IMR-90 (cell line): Measurements from ENCODE around the gene CREB3L1. TPM values are rescaled to one million over a fixed set of nuclear protein-coding genes. Genes with fewer than 3 reads are reported as not detected.
A peak's percentile ranks its signal among the peaks of the same experiment; 100 is the strongest.

Source experiments
- ATAC-seq: fragments of 200-7000 bp; cut with Tn5 transposase; 2 replicates; pipeline ENCODE4 v1.9.1; 2020; ENCODE audit warnings: low read depth, mild to moderate bottlenecking, moderate library complexity
- BruUV-seq: library from RNA; stranded (reverse); fragments of 400-500 nt; replicated peaks from 2 replicates; lab custom pipeline; 2021; lab: Mats Ljungman, UMichigan
- CTCF ChIA-PET: fragments of 300-600 bp; formaldehyde crosslinking; extraction: SDS; loops from one replicate; lab custom pipeline; 2021; ENCODE audit warnings: antibody characterized with exemption; lab: Yijun Ruan, JAX
- POLR2A ChIA-PET: fragments of 300-600 bp; sonication (Branson Sonifier 250); formaldehyde crosslinking; loops from one replicate; lab custom pipeline; 2022; ENCODE audit warnings: antibody characterized with exemption; ENCODE audit not compliant: unreplicated experiment; lab: Charles Lee
- DNase-seq: peaks from one replicate; pipeline ENCODE4 v3.0.0; 2013
- H2AFZ ChIP-seq: replicated peaks from 2 replicates; pipeline ENCODE3; 2013; ENCODE audit warnings: low read length, mild to moderate bottlenecking; ENCODE audit not compliant: poor library complexity
- H2AK5ac ChIP-seq: 2 replicates; pipeline ENCODE4 v1.6.1; 2013; ENCODE audit warnings: low read depth, low read length, inconsistent platforms
- H2AK9ac ChIP-seq: replicated peaks from 2 replicates; pipeline ENCODE3; 2013; ENCODE audit warnings: mild to moderate bottlenecking, low read depth, low read length, moderate library complexity; ENCODE audit not compliant: poor library complexity
- H2BK120ac ChIP-seq: 2 replicates; pipeline ENCODE4 v1.6.1; 2013; ENCODE audit warnings: low read depth, low read length, inconsistent platforms
- H2BK15ac ChIP-seq: 3 replicates; pipeline ENCODE4 v1.6.1; 2013; ENCODE audit warnings: low read depth, low read length, inconsistent platforms
- H2BK20ac ChIP-seq: 2 replicates; pipeline ENCODE4 v1.6.1; 2013; ENCODE audit warnings: low read depth, mild to moderate bottlenecking, inconsistent platforms, low read length, moderate library complexity
- H2BK5ac ChIP-seq: 2 replicates; pipeline ENCODE4 v1.6.1; 2013; ENCODE audit warnings: mild to moderate bottlenecking, low read depth, low read length, inconsistent platforms; ENCODE audit not compliant: poor library complexity, severe bottlenecking
- H3K14ac ChIP-seq: replicated peaks from 2 replicates; pipeline ENCODE4 v1.6.1; 2013; ENCODE audit warnings: low read depth, low read length, inconsistent platforms
- H3K18ac ChIP-seq: 2 replicates; pipeline ENCODE4 v1.6.1; 2013; ENCODE audit warnings: low read depth, low read length, control low read depth
- H3K23ac ChIP-seq: 2 replicates; pipeline ENCODE4 v1.6.1; 2013; ENCODE audit warnings: low read depth, low read length, inconsistent platforms
- H3K27ac ChIP-seq: 2 replicates; pipeline ENCODE4 v1.5.1; 2013; ENCODE audit warnings: mild to moderate bottlenecking, control low read depth, low read length; ENCODE audit not compliant: insufficient read depth
- H3K27me3 ChIP-seq: 2 replicates; pipeline ENCODE4 v1.6.1; 2013; ENCODE audit warnings: low read length; ENCODE audit not compliant: control insufficient read depth, insufficient read depth
- H3K36me3 ChIP-seq: 2 replicates; pipeline ENCODE4 v1.6.1; 2013; ENCODE audit warnings: low read length, mixed read lengths; ENCODE audit not compliant: control insufficient read depth, insufficient read depth
- H3K4ac ChIP-seq: 2 replicates; pipeline ENCODE4 v1.6.1; 2013; ENCODE audit warnings: low read depth, low read length, inconsistent platforms
- H3K4me1 ChIP-seq: 2 replicates; pipeline ENCODE4 v1.6.1; 2013; ENCODE audit warnings: low read length, mixed read lengths; ENCODE audit not compliant: control insufficient read depth, insufficient read depth
- H3K4me2 ChIP-seq: 2 replicates; pipeline ENCODE4 v1.6.1; 2013; ENCODE audit warnings: low read depth, mild to moderate bottlenecking, control low read depth, low read length, moderate library complexity
- H3K4me3 ChIP-seq: 2 replicates; pipeline ENCODE4 v1.5.1; 2013; ENCODE audit warnings: low read depth, mild to moderate bottlenecking, control low read depth, low read length, moderate library complexity; ENCODE audit not compliant: insufficient read depth
- H3K56ac ChIP-seq: 2 replicates; pipeline ENCODE4 v1.6.1; 2013; ENCODE audit warnings: low read length, inconsistent platforms; ENCODE audit not compliant: insufficient read depth; ENCODE audit errors: extremely low read depth
- H3K79me1 ChIP-seq, 2 experiments: 2 replicates each; pipeline ENCODE4 v1.6.1; 2013; ENCODE audit warnings: low read length in 2 of 2, inconsistent platforms in 1 of 2, low read depth in 1 of 2
- H3K9ac ChIP-seq: 2 replicates; pipeline ENCODE4 v1.6.1; 2013; ENCODE audit warnings: low read depth, low read length, control low read depth
- H3K9me1 ChIP-seq: 2 replicates; pipeline ENCODE4 v1.6.1; 2013; ENCODE audit warnings: low read length, inconsistent platforms; ENCODE audit not compliant: insufficient read depth
- H3K9me3 ChIP-seq: 2 replicates; pipeline ENCODE4 v1.6.1; 2013; ENCODE audit warnings: low read length; ENCODE audit not compliant: control insufficient read depth, insufficient read depth
- H4K20me1 ChIP-seq: 2 replicates; pipeline ENCODE4 v1.6.1; 2013; ENCODE audit warnings: low read length, inconsistent platforms; ENCODE audit not compliant: insufficient read depth
- H4K5ac ChIP-seq: 2 replicates; pipeline ENCODE4 v1.6.1; 2013; ENCODE audit warnings: mild to moderate bottlenecking, low read depth, low read length, control low read depth
- H4K8ac ChIP-seq, 2 experiments: 2 replicates each; pipeline ENCODE4 v1.6.1; 2013; ENCODE audit warnings: low read depth in 2 of 2, low read length in 2 of 2, control low read depth in 1 of 2, inconsistent platforms in 1 of 2
- H4K91ac ChIP-seq: 2 replicates; pipeline ENCODE4 v1.6.1; 2013; ENCODE audit warnings: low read depth, low read length, inconsistent platforms; ENCODE audit not compliant: insufficient read depth
- BHLHE40 ChIP-seq: fragments of 150-350 bp; IDR thresholded peaks from 2 replicates; pipeline ENCODE4 v1.6.1; 2016; ENCODE audit warnings: mild to moderate bottlenecking, low read depth, low read length
- CEBPB ChIP-seq: IDR thresholded peaks from 2 replicates; pipeline ENCODE4 v1.6.1; 2012; ENCODE audit warnings: low read depth, low read length, improper control_type of control experiment
- CHD1 ChIP-seq: IDR thresholded peaks from 2 replicates; pipeline ENCODE4 v1.6.1; 2012; ENCODE audit warnings: low read depth, low read length, improper control_type of control experiment
- FOS ChIP-seq: fragments of 150-350 bp; IDR thresholded peaks from 2 replicates; pipeline ENCODE4 v1.6.1; 2016; ENCODE audit warnings: low read depth, low read length
- MAFK ChIP-seq: IDR thresholded peaks from 2 replicates; pipeline ENCODE4 v1.6.1; 2012; ENCODE audit warnings: low read depth, low read length, improper control_type of control experiment
- MAZ ChIP-seq: IDR thresholded peaks from 2 replicates; pipeline ENCODE4 v1.6.1; 2012; ENCODE audit warnings: low read depth, mild to moderate bottlenecking, low read length, improper control_type of control experiment, moderate library complexity, borderline replicate concordance
- MXI1 ChIP-seq: IDR thresholded peaks from 2 replicates; pipeline ENCODE4 v1.6.1; 2012; ENCODE audit warnings: low read depth, mild to moderate bottlenecking, low read length, moderate library complexity, borderline replicate concordance
- NFE2L2 ChIP-seq: fragments of 150-350 bp; IDR thresholded peaks from 2 replicates; pipeline ENCODE4 v1.6.1; 2016; ENCODE audit warnings: low read depth, mild to moderate bottlenecking, low read length
- POLR2A ChIP-seq: IDR thresholded peaks from 2 replicates; pipeline ENCODE4 v1.6.1; 2012; ENCODE audit warnings: mild to moderate bottlenecking, low read depth, low read length
- RAD21 ChIP-seq: IDR thresholded peaks from 2 replicates; pipeline ENCODE4 v1.6.1; 2012; ENCODE audit warnings: low read length, improper control_type of control experiment
- RCOR1 ChIP-seq: IDR thresholded peaks from 2 replicates; pipeline ENCODE4 v1.6.1; 2012; ENCODE audit warnings: mild to moderate bottlenecking, low read length, improper control_type of control experiment; ENCODE audit not compliant: insufficient replicate concordance
- RFX5 ChIP-seq: IDR thresholded peaks from 2 replicates; pipeline ENCODE4 v1.8.0; 2012; ENCODE audit warnings: low read depth, mild to moderate bottlenecking, low read length, moderate library complexity
- SMC3 ChIP-seq: fragments of 150-350 bp; IDR thresholded peaks from 2 replicates; pipeline ENCODE4 v1.6.1; 2016; ENCODE audit warnings: low read depth, mild to moderate bottlenecking, antibody characterized with exemption, low read length, moderate library complexity
- WGBS, 2 experiments: methylation state at CpG; one replicate each; pipeline versions ENCODE4 v1.1.5 to v1.1.7; 2013; ENCODE audit warnings: missing lambda C conversion rate in 2 of 2; ENCODE audit not compliant: insufficient read length in 1 of 2; ENCODE audit errors: extremely low coverage in 2 of 2; 5-methylcytosine and 5-hydroxymethylcytosine counted together
- dilution Hi-C: fragments of 300-500 bp; cut with HindIII; formaldehyde crosslinking; loops from one replicate; pipeline ENCODE4 v1.14.3; 2018; ENCODE audit warnings: low sequenced_read_pairs; ENCODE audit not compliant: unreplicated experiment
- in situ Hi-C: fragments of 300-500 bp; cut with MboI; formaldehyde crosslinking; loops from 3 replicates; pipeline ENCODE4 v1.14.3; 2019; ENCODE audit warnings: low sequenced_read_pairs, inconsistent platforms, mixed read lengths
- intact Hi-C: fragments of 100-400 bp; cut with micrococcal nuclease; formaldehyde crosslinking; loops from 2 replicates; pipeline ENCODE4 v1.10.0; 2022
- polyA plus RNA-seq, 3 experiments: library from polyadenylated mRNA; depleted of rRNA; stranded (reverse); fragments of >200 nt; gene quantifications; 2 replicates each; pipeline ENCODE4 v1.2.3, GENCODE V29; 2012; ENCODE audit warnings: low replicate concordance in 1 of 3
- total RNA-seq: library from RNA; depleted of rRNA; stranded (reverse); fragments of >200 nt; gene quantifications from 2 replicates; pipeline ENCODE4 v1.2.3, GENCODE V29; 2012
- TF ChIP-seq, protein P1 (sequence below): fragments of 150-350 bp; IDR thresholded peaks from 2 replicates; pipeline ENCODE4 v1.6.1; 2017; ENCODE audit warnings: mild to moderate bottlenecking, antibody characterized with exemption, low read length, low read depth
- TF ChIP-seq, protein P2 (sequence below): fragments of 150-350 bp; IDR thresholded peaks from 2 replicates; pipeline ENCODE4 v1.6.1; 2016; ENCODE audit warnings: low read depth, mild to moderate bottlenecking, low read length, moderate library complexity, borderline replicate concordance
- TF ChIP-seq, protein P3 (sequence below): conservative IDR thresholded peaks from 2 replicates; pipeline ENCODE4 v1.5.1; 2012; ENCODE audit warnings: mild to moderate bottlenecking, low read depth, low read length, improper control_type of control experiment

Gene CREB3L1
- total and polyA plus RNA-seq, 2 of the 4 experiments (the other 2 are of a cell fraction) = 8.1 to 82.3 TPM

DNA sequence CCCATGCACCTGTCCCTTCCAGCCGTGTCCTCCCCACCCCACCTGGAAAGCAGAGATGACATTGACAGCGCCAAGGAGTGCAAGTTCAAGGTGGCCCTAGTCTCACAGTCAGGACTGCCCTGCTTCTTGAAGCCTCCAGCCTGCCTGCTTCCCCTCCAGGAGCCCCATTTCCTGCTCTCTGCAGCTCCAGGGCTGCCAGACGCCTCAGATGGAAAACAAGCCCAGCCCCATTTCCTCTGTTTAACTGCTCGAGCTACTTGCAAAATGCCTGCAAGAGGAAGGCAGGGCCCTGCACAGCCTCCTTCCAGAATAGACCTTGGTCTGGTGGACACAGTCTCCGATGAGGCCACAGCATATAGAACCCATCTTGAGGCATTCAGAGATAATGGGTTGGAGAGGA, 64.8 kb downstream of the CREB3L1 start:
- Histone ChIP-seq H2BK15ac (no peak overlapping the region), H4K5ac (no peak overlapping the region), H3K4me1 (peaks cover 12% of the 10 kb centered on the region), H2AFZ (peak overlapping the region; percentile 39), H3K18ac (no peak overlapping the region), H3K9me3 (no peaks in the 10 kb centered on the region), H4K91ac (no peak overlapping the region), H4K20me1 (no peaks in the 10 kb centered on the region), H3K79me1 (peaks cover 0 to 5% of the 10 kb centered on the region in 2 experiments; a peak in 1 of 4 replicates), H2BK120ac (no peak overlapping the region), H3K27me3 (peaks cover 11% of the 10 kb centered on the region; the same call in 1 of the 2 replicates), H3K4ac (no peak overlapping the region), H2BK5ac (no peak overlapping the region), H3K23ac (no peak overlapping the region), H2BK20ac (no peak overlapping the region), H3K4me2 (no peak overlapping the region), H3K56ac (no peak overlapping the region), H2AK5ac (no peak overlapping the region), H3K4me3 (no peak overlapping the region), H3K27ac (no peak overlapping the region), H2AK9ac (peak overlapping the region; percentile 39), H3K14ac (no peak overlapping the region), H3K9ac (no peak overlapping the region), H3K9me1 (peaks cover 9% of the 10 kb centered on the region), H3K36me3 (no peaks in the 10 kb centered on the region), H4K8ac (no peak overlapping the region)
- no TSS peak for BruUV-seq
- DNase-seq = no peak
- ChIA-PET POLR2A (no interaction called here), CTCF (no interaction called here)
- intact Hi-C loops = no loop called here
- no CpG with 5 or more reads among the region's 5 CpGs for WGBS, 2 experiments
- in situ Hi-C loops = no loop called here
- TF ChIP-seq RAD21 (no peak), RCOR1 (no peak), BHLHE40 (no peak), MAFK (no peak), NFE2L2 (no peak), POLR2A (no peak), FOS (no peak), CHD1 (no peak), MXI1 (no peak), SMC3 (no peak), CEBPB (no peak), RFX5 (no peak), MAZ (no peak)
- TF ChIP-seq, protein P1, sequence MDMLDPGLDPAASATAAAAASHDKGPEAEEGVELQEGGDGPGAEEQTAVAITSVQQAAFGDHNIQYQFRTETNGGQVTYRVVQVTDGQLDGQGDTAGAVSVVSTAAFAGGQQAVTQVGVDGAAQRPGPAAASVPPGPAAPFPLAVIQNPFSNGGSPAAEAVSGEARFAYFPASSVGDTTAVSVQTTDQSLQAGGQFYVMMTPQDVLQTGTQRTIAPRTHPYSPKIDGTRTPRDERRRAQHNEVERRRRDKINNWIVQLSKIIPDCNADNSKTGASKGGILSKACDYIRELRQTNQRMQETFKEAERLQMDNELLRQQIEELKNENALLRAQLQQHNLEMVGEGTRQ = no peak
- TF ChIP-seq, protein P2, sequence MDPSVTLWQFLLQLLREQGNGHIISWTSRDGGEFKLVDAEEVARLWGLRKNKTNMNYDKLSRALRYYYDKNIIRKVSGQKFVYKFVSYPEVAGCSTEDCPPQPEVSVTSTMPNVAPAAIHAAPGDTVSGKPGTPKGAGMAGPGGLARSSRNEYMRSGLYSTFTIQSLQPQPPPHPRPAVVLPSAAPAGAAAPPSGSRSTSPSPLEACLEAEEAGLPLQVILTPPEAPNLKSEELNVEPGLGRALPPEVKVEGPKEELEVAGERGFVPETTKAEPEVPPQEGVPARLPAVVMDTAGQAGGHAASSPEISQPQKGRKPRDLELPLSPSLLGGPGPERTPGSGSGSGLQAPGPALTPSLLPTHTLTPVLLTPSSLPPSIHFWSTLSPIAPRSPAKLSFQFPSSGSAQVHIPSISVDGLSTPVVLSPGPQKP = no peak
- TF ChIP-seq, protein P3, sequence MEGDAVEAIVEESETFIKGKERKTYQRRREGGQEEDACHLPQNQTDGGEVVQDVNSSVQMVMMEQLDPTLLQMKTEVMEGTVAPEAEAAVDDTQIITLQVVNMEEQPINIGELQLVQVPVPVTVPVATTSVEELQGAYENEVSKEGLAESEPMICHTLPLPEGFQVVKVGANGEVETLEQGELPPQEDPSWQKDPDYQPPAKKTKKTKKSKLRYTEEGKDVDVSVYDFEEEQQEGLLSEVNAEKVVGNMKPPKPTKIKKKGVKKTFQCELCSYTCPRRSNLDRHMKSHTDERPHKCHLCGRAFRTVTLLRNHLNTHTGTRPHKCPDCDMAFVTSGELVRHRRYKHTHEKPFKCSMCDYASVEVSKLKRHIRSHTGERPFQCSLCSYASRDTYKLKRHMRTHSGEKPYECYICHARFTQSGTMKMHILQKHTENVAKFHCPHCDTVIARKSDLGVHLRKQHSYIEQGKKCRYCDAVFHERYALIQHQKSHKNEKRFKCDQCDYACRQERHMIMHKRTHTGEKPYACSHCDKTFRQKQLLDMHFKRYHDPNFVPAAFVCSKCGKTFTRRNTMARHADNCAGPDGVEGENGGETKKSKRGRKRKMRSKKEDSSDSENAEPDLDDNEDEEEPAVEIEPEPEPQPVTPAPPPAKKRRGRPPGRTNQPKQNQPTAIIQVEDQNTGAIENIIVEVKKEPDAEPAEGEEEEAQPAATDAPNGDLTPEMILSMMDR = no peak
- dilution Hi-C loops = no loop called here
- no peak for ATAC-seq
